ENCODE measurements around the gene SLC9C1. TPM values are rescaled to one million over a fixed set of nuclear protein-coding genes. Genes with fewer than 3 reads are reported as not detected.

Gene SLC9C1
- total and polyA plus RNA-seq, 9 of the 15 experiments (the other 6 are each of a cell fraction or from before 2014, with no cell fraction given), result not detected

DNA sequence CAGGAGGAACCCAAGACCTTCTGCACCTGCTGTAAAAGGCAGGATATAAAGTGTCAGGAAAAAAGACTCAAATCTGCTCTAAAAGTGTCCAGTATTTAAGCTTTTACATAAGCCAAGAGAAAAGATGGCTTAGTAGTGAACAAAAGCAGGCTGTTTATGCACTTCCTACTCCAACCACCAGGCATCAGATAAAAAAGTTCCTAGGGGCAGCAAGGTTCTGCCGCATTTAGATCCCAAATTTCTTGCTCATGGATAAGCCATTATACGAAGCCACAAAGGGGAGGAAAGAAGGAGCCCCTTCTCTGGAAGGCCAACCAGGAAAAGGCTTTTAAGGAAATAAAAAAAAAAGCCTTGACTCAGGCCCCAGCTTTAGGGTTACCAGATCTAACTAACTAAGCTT is 10.6 kb upstream of the SLC9C1 start:
- no peak for TF ChIP-seq ZSCAN32 (CRISPR knock-in tag; IDR thresholded peaks at IDR 0.05)
- no peak for TF ChIP-seq DDX20 (tag; IDR thresholded peaks at IDR 0.05; ENCODE audit: low read depth)
- TF ChIP-seq PHTF2 (CRISPR knock-in tag; IDR thresholded peaks at IDR 0.05), result no peak
- no peak for TF ChIP-seq ZNF263 (CRISPR knock-in tag; IDR thresholded peaks at IDR 0.05; ENCODE audit: borderline replicate concordance)
- no peak for TF ChIP-seq FOXA1 (IDR thresholded peaks at IDR 0.05; ENCODE audit: borderline replicate concordance)
- TF ChIP-seq, protein P1, sequence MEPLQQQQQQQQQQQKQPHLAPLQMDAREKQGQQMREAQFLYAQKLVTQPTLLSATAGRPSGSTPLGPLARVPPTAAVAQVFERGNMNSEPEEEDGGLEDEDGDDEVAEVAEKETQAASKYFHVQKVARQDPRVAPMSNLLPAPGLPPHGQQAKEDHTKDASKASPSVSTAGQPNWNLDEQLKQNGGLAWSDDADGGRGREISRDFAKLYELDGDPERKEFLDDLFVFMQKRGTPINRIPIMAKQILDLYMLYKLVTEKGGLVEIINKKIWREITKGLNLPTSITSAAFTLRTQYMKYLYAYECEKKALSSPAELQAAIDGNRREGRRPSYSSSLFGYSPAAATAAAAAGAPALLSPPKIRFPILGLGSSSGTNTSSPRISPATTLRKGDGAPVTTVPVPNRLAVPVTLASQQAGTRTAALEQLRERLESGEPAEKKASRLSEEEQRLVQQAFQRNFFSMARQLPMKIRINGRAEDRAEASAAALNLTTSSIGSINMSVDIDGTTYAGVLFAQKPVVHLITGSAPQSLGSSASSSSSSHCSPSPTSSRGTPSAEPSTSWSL (CRISPR knock-in tag; IDR thresholded peaks at IDR 0.05; ENCODE audit: borderline replicate concordance), result no peak
- no peak for TF ChIP-seq ZNF24 (IDR thresholded peaks at IDR 0.05)
- no peak for TF ChIP-seq SIN3B (IDR thresholded peaks at IDR 0.05; ENCODE audit: low read depth)
- TF ChIP-seq RBM34 (IDR thresholded peaks at IDR 0.05; ENCODE audit: borderline replicate concordance, insufficient read depth, low read length), result no peak
- TF ChIP-seq ZNF232 (CRISPR knock-in tag; IDR thresholded peaks at IDR 0.05), result no peak
- TF ChIP-seq, protein P2, sequence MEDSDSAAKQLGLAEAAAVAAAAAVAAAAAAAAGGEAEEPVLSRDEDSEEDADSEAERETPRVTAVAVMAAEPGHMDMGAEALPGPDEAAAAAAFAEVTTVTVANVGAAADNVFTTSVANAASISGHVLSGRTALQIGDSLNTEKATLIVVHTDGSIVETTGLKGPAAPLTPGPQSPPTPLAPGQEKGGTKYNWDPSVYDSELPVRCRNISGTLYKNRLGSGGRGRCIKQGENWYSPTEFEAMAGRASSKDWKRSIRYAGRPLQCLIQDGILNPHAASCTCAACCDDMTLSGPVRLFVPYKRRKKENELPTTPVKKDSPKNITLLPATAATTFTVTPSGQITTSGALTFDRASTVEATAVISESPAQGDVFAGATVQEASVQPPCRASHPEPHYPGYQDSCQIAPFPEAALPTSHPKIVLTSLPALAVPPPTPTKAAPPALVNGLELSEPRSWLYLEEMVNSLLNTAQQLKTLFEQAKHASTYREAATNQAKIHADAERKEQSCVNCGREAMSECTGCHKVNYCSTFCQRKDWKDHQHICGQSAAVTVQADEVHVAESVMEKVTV (CRISPR knock-in tag; IDR thresholded peaks at IDR 0.05), result no peak
- no peak for TF ChIP-seq KAT8 (IDR thresholded peaks at IDR 0.05; ENCODE audit: low read depth)
- ChIA-PET POLR2A (interaction anchor here (0.8 kb wide), 1 partner anchor 20 kb away, joined by 3 read pairs; no protein-coding TSS in a partner anchor), CTCF (ENCODE audit: low intra/inter-chr PET ratio) (no interaction called here)
- H3K9me1 ChIP-seq (ENCODE audit: control insufficient read depth, insufficient read depth, low read length), result no peaks in the 10 kb centered on the region
- H3K27ac ChIP-seq (ENCODE audit: extremely low read depth, low read depth, low read length), result no peak overlapping the region
- DNase-seq (ENCODE audit: extremely low read depth in 1 of 4, low spot score in 3 of 4) (no peak), ATAC-seq (no peak), FAIRE-seq (no peak)
- 0% methylated on average over 2 of the region's 2 CpGs for WGBS (ENCODE audit: insufficient coverage, low coverage, missing lambda C conversion rate)
- no peaks in the 10 kb centered on the region for H3K9me3 ChIP-seq (replicated peaks; ENCODE audit: control insufficient read depth, insufficient read depth, low read depth, low read length)
- no peaks in the 10 kb centered on the region for H3K79me2 ChIP-seq (ENCODE audit: control insufficient read depth, insufficient read depth, low read length)
- intact Hi-C loops (cut with micrococcal nuclease) (no loop called here), in situ Hi-C loops (cut with MboI) (loop anchor here (25.0 kb wide), 1 partner anchor 208 kb away; no protein-coding TSS in a partner anchor)
- no peak overlapping the region for H2AFZ ChIP-seq (ENCODE audit: low read depth, low read length)
- no peak overlapping the region for H3K4me3 ChIP-seq
- H3K4me1 ChIP-seq (replicated peaks in 1 of 2; ENCODE audit: control insufficient read depth in 2 of 2, insufficient read depth in 2 of 2, low read length in 2 of 2), result no peaks in the 10 kb centered on the region
- no peaks in the 10 kb centered on the region for H4K20me1 ChIP-seq (replicated peaks; ENCODE audit: control insufficient read depth, insufficient read depth, low read length)
- H3K27me3 ChIP-seq (ENCODE audit: control insufficient read depth in 2 of 2, insufficient read depth in 2 of 2, low read length in 2 of 2), result no peaks in the 10 kb centered on the region
- no peaks in the 10 kb centered on the region for H3K36me3 ChIP-seq (ENCODE audit: control insufficient read depth, insufficient read depth, low read length)
- H3K4me2 ChIP-seq (ENCODE audit: insufficient read depth, low read length), result no peak overlapping the region
- no peak overlapping the region for H3K9ac ChIP-seq (ENCODE audit: insufficient read depth in 1 of 2, low read depth in 2 of 2, low read length in 2 of 2)
- BruUV-seq (replicated peaks), result no TSS peak
